HG03575 (cell line): ENCODE results near the gene S100A9.

ENCODE experiments used
- ATAC-seq: cut with Tn5 transposase; IDR thresholded peaks from one replicate; pipeline ENCODE4 v1.9.1; 2021; ENCODE audit not compliant: unreplicated experiment, insufficient number of reproducible peaks, low FRiP score; ENCODE audit errors: extremely low read depth

S100A9 gene

GRCh38 chr1:153357076-153357852 is 390 bp upstream of the S100A9 start:
- ATAC-seq: no peak

DNA sequence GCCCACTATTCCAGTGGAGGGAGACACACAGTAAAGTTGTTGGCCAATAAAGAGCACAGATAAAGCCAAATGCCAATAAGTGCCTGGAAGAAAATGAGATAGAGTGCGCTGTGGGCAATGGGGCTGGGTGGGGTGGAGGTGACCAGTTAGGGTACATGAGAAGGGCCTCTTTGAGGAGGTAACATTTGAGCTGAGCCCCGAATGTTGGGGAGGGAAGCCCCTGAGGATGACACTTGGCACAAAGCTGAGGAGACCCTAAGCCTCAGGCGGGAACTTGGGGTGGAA is 979 bp downstream of the S100A9 start:
- no peak for ATAC-seq

- no peak for ATAC-seq
Observed at GRCh38 chr1:153359241-153359640, 1.6 kb downstream of the S100A9 start.

DNA sequence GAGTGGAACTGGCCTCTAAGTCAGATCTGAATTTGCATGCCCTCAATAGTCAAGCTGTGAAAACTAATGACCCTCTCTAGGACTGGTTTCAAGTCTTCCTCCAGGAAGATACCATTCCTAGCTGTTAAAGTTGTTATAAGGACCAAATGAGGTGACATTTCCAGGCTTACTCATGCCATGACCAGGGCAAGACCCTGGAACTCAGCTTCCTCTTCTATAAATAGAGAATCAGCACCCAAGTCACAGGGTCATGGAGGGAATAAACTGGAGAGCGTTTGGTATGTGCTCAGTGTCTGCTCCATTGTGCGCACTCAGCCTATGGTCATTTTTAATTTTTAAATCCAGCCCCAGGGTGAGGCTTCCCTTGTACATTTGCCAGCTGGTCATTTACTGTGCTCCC is 2.5 kb downstream of the S100A9 start:
- ATAC-seq: no peak

DNA sequence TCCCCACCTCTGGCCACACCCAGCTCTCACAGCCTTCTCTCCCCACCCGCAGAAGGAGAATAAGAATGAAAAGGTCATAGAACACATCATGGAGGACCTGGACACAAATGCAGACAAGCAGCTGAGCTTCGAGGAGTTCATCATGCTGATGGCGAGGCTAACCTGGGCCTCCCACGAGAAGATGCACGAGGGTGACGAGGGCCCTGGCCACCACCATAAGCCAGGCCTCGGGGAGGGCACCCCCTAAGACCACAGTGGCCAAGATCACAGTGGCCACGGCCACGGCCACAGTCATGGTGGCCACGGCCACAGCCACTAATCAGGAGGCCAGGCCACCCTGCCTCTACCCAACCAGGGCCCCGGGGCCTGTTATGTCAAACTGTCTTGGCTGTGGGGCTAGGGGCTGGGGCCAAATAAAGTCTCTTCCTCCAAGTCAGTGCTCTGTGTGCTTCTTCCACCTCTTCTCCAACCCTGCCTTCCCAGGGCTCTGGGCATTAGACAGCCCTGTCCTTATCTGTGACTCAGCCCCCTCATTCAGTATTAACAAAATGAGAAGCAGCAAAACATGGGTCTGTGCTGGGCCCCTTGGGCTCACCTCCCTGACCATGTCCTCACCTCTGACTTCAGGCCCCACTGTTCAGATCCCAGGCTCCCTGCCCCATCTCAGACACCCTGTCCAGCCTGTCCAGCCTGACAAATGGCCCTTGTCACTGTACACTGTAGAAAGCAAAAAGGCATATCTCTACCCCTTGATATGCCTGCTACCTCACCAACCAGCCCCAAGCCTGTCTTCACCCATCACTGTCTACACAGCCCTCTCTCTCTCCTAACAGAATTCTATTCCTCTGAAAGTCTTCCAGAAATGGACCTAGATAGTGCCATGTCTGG is 3.2 kb downstream of the S100A9 start:
- ATAC-seq: no peak

- ATAC-seq: no peak
Observed at GRCh38 chr1:153361480-153362109, 3.9 kb downstream of the S100A9 start.

DNA sequence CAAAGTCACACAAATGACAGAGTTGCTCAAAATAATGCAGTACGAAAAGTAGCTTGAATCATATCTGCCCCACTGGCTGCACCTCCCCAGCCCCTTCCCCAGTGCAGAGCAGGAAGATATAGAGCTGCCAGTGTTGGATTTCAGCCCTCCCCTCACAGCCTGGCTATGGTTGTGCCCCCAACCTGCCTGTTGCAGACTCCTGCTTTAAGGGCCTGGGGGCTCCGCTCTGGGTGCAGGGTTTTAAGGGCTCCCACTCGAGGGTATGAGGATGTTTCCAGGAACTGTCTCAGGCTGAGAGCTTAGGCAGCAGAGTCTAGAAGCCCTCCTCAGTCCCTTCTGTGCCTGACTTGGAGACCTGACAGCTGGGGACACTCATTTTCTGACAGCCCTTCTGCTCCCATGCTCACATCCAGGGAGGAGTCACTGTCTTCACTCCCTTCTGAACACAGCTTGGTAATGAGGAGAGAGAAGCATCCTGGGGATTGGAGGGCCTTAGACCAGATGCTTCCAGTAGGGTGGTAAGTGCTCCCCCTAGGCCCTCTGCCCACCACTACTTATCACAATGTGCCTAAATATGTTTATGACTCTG is 4.6 kb downstream of the S100A9 start:
- ATAC-seq: no peak

- ATAC-seq: no peak
Observed at GRCh38 chr1:153363641-153364040, 6.0 kb downstream of the S100A9 start.

- ATAC-seq: no peak
Observed at GRCh38 chr1:153364156-153364555, 6.5 kb downstream of the S100A9 start.

GRCh38 chr1:153364766-153365666 is 7.4 kb downstream of the S100A9 start:
- no peak for ATAC-seq

DNA sequence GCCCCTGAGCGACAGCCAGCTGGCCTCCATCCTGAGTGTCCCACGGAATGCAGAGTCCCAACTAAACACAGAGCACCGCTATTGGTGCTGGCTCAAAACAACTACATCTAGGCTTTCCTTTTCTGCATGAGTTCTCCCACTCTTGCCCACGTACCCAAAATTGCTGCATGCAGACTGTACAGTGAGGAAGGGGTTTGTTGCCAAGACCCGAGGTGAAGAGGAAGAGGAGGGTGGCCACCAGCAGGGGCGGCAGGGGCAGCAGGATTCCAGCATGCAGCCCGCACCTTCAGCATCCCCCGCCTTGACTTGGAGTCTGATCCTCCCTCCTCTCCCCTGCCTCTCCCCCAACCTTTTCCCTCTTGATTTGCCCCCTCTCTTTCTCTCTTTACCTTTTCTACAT is 8.0 kb downstream of the S100A9 start:
- no peak for ATAC-seq

DNA sequence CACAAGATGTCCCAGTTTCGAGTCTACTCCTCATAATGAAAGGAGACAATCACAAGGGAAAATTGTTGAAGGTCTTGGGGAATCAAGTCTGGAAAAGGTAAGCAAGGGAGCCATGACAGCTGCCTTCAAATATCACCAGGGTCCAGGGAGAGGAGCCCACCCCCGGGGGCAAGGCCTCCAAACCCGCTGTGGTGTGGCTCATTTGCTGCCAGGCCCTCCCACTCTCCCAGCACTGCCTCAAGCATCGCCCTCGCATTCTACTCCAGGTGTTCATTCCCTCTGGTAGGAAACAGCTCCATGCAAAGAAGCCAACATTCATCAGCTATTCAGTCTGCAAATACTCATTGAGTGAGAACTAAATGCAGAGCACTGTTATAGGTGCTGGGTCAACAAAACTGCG is 8.6 kb downstream of the S100A9 start:
- no peak for ATAC-seq

DNA sequence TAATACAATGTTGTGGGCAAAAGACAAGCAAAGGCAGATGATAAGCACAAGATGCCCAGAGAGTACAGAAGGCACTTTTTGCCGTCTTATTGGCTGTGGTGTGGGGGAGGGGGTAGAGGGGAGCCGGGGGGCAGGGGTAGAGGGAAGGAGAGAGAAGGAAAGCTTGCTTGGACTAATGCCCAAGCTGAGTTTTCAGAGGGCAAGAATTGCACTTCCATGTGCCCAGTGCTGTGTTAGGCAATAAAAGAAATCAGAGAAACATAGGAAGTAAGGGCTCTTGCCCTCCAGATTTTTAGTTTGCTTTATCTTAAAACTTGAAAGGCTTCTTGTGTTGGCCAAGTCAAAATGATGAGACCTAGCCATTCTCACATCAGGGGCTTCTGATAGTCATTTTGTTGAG is 9.4 kb downstream of the S100A9 start:
- ATAC-seq: no peak

DNA sequence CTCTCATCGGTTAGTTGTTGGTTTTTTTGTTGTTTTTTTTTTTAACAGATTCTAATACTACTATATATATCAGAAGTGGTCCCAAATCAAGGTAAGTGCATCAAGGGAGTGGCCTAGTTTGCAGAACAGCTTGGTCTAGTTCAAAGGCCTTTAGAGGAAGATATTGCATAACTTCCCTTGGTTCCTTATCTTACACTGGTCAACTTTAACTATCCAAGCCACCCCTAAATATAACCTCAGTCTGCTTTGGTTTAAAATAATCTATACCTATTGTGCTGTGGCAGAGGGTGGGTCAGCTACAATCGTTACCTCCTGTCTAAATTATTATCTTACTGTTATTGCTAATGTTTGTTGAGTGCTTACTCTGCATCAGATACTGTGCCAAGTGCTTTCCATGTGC is 10.8 kb downstream of the S100A9 start:
- no peak for ATAC-seq

DNA sequence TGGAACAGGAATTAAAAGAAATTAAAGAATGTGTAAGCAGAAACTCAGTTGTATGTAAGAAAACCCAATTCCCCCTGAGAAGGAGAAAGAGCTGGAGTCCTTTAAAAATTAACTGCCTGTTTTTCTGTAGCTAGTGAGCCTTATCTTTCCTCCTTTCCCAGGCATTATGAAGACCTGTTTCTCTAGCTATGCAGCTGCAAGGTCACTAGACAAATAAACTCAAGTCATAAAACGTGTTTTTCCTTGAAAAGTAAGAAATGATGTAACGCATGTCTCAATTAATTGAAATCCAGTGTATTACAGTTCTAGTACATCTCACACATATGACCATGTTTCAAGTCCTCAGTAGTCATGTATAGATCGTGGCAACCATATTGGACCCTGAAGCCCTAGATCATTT is 12.5 kb downstream of the S100A9 start:
- no peak for ATAC-seq

DNA sequence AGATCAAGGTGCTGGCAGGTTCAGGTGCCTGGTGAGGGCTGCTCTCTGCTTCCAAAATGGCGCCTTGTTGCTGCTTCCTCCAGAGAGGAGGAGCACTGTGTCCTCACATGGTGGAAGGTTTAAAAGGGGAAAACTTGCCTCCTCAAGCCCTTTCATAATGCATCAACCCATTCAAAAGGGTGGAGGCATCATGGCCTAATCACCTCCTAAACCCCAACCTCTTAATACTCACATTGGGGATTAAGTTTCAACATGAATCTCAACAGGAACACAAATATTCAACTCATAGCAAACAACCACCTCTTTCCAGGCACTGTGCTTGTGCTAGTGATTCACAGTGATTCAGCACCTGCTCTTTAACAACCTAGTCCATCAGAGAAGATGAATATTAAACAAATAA is 13.6 kb downstream of the S100A9 start:
- no peak for ATAC-seq

GRCh38 chr1:153372571-153372970 is 14.9 kb downstream of the S100A9 start:
- ATAC-seq: no peak

DNA sequence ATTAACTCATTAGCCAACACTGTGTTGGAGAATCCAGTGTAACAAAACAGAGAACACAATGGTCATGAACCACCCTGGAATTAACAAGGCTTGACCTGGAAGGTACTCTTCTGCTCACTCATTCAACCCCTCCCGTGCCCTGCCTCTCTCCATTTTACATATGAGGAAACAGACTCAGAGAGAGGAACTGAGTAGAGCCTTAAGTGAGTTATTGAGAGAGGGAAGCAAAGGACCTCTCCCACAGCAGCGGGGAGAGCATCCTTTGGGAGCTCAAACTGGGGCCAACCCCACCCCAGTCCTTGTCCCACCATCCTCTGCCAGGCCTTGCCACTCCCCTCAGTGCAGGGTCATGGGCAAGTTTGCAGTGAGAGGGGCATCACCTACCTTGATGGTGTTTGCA is 16.4 kb downstream of the S100A9 start:
- ATAC-seq: no peak

- ATAC-seq: no peak
Observed at GRCh38 chr1:153375511-153375910, 17.9 kb downstream of the S100A9 start, which contains the start of gene S100A12. S100A12 (minus strand) TSS chr1:153375621; CDS start chr1:153374592, 1,029 bp downstream.
